ENCODE data around the gene ARHGAP32. TPM values are rescaled to one million over a fixed set of nuclear protein-coding genes. Genes with fewer than 3 reads are reported as not detected.

The ARHGAP32 gene
- total RNA-seq = 8.3 and 13.0 TPM in 2 replicates
- 4.0 and 8.9 TPM in 2 replicates for polyA plus RNA-seq

DNA sequence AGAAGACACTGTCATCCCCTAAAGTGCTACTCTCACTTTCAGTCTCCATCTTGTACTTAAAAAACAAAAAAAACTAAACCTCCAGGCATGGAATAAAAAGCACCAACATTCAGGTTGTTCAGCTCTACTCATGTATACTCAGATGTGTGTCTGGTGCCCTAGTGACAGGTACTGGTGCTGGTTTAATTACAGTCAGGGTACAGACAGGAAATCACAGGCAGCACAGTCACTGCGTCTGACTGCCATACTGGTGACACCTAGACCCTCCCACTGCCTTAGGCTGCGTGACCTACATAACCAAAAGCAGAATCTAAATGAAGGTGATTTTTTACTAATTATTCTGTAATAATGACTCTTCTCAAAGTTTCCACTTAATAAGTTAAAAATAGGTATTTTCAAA is at the start of gene ARHGAP32:
Gene ARHGAP32, minus strand, starts transcription at position 176 of the 400 bp plus-strand sequence. Its CDS starts 127 bp downstream, at position 49.
- TF ChIP-seq CTCF (IDR thresholded peaks at IDR 0.05; ENCODE audit: low read depth, low read length) = no peak
- no peaks in the 10 kb centered on the region for H3K9me3 ChIP-seq (ENCODE audit: low read depth)
- no peak within 1 kb of the TSS for H3K4me3 ChIP-seq
- H3K27ac ChIP-seq = no peak within 1 kb of the TSS
- no peaks in the 10 kb centered on the region for H3K27me3 ChIP-seq
- H3K4me1 ChIP-seq (ENCODE audit: low read depth) = no peaks in the 10 kb centered on the region
- no peaks in the 10 kb centered on the region for H3K36me3 ChIP-seq
- DNase-seq (ENCODE audit: low read depth in 1 of 2, low spot score in 1 of 2) = no peak

- Histone ChIP-seq H3K36me3 (no peaks in the 10 kb centered on the region), H3K27ac (no peak overlapping the region), H3K4me3 (no peak overlapping the region), H3K27me3 (no peaks in the 10 kb centered on the region), H3K4me1 (ENCODE audit: low read depth) (no peaks in the 10 kb centered on the region), H3K9me3 (ENCODE audit: low read depth) (no peaks in the 10 kb centered on the region)
- no peak for TF ChIP-seq CTCF (IDR thresholded peaks at IDR 0.05; ENCODE audit: low read depth, low read length)
- DNase-seq (ENCODE audit: low read depth in 1 of 2, low spot score in 1 of 2) = no peak
Observed at GRCh38 chr11:129239207-129239606, 47.1 kb upstream of the ARHGAP32 start.

DNA sequence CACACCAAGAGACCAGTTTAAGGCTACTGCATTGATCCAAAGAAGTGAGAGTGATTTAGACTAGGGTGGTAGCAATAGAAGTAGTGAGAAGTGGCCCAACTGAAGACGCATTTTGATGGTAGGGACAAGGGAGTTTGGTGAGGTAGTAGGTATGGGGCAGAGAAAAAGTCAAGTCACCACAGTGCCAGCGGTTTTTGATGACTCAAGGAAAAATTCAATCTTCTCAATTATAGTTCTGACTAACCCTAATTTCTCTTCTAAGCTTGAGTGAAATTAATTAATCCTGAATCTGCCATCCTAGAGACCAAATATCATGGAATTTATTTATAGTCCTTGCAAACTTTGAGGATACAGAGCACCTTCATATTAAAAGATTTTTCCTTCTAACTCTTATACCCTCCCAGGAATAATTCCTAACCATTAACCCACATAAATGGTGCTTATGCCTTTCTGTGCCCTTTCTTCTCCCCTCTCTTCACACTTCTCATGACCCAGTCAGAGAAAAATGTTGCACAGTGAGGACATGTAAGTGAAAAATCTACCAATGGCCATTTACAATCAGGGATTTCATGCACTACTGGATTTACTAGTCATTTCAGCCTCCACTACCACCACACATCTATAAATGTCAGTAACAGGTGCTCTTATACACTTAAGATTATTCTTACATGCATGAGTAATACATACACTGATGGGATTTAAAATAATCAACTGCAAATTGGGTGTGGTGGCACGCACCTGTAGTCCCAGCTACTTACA is 45.9 kb upstream of the ARHGAP32 start:
- DNase-seq (ENCODE audit: low read depth in 1 of 2, low spot score in 1 of 2) = no peak
- H3K4me1 ChIP-seq (ENCODE audit: low read depth) = no peaks in the 10 kb centered on the region
- no peak for TF ChIP-seq CTCF (IDR thresholded peaks at IDR 0.05; ENCODE audit: low read depth, low read length)

DNA sequence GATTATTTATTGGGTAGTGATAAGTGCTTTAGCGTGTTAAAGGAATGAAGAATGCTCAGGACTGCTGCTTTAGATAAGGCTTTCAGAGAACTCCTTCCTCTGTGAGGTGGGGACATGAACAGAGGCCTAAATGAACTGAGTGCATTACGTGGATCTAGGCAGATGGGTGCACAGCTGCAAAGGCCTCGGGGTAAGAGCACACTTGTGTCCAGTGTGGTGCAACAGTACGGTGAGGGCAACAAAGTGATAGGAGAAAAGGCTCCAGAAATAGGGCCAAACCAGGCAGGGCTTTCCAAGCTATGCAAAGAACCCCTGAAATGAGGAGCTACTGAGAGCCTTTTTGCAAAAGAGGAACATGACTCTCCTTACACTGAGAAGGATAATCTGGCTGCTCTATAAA is 45.3 kb upstream of the ARHGAP32 start:
- no peak overlapping the region for H3K27ac ChIP-seq
- no peak for TF ChIP-seq CTCF (IDR thresholded peaks at IDR 0.05; ENCODE audit: low read depth, low read length)
- H3K36me3 ChIP-seq = no peaks in the 10 kb centered on the region
- no peaks in the 10 kb centered on the region for H3K4me1 ChIP-seq (ENCODE audit: low read depth)
- H3K9me3 ChIP-seq (ENCODE audit: low read depth) = no peaks in the 10 kb centered on the region
- H3K27me3 ChIP-seq = no peaks in the 10 kb centered on the region
- DNase-seq (ENCODE audit: low read depth in 1 of 2, low spot score in 1 of 2) = no peak
- H3K4me3 ChIP-seq = no peak overlapping the region

More for the DNA sequence above, 45.9 kb upstream of the ARHGAP32 start:
- no peaks in the 10 kb centered on the region for H3K27me3 ChIP-seq
- no peaks in the 10 kb centered on the region for H3K36me3 ChIP-seq
- H3K9me3 ChIP-seq (ENCODE audit: low read depth) = no peaks in the 10 kb centered on the region
- H3K4me3 ChIP-seq = no peak overlapping the region
- no peak overlapping the region for H3K27ac ChIP-seq

GRCh38 chr11:129236850-129237249 is 44.7 kb upstream of the ARHGAP32 start:
- no peaks in the 10 kb centered on the region for H3K36me3 ChIP-seq
- H3K9me3 ChIP-seq (ENCODE audit: low read depth) = no peaks in the 10 kb centered on the region
- no peak overlapping the region for H3K4me3 ChIP-seq
- TF ChIP-seq CTCF (IDR thresholded peaks at IDR 0.05; ENCODE audit: low read depth, low read length) = no peak
- H3K27ac ChIP-seq = no peak overlapping the region
- no peaks in the 10 kb centered on the region for H3K4me1 ChIP-seq (ENCODE audit: low read depth)
- DNase-seq (ENCODE audit: low read depth in 1 of 2, low spot score in 1 of 2) = no peak
- no peaks in the 10 kb centered on the region for H3K27me3 ChIP-seq

Data from cardiac muscle cell (in vitro differentiated cells and primary cell).